ENCODE data around the gene PPP1R27.

PPP1R27 gene

GRCh38 chr17:81854974-81855774 lies 20.3 kb upstream of the PPP1R27 start:
- peaks cover 77% of the 10 kb centered on the region for H3K36me3 ChIP-seq (ENCODE audit: insufficient read depth, low read length)
- no peak overlapping the region for H3K9ac ChIP-seq (ENCODE audit: insufficient read length)
- H3K9me3 ChIP-seq (ENCODE audit: low read depth, low read length) = no peaks in the 10 kb centered on the region
- no peak overlapping the region for H3K4me3 ChIP-seq
- no peak for DNase-seq (ENCODE audit: low read depth, low spot score)
- H3K27ac ChIP-seq = no peak overlapping the region
- no peak for TF ChIP-seq FOXP2 (optimal IDR thresholded peaks at IDR 0.05; ENCODE audit: control extremely low read depth, extremely low read length, insufficient read depth)
- TF ChIP-seq POLR2AphosphoS5 (IDR thresholded peaks at IDR 0.05; ENCODE audit: borderline replicate concordance, low read depth, low read length) = no peak

- no peak for TF ChIP-seq FOXP2 (optimal IDR thresholded peaks at IDR 0.05; ENCODE audit: control extremely low read depth, extremely low read length, insufficient read depth)
- no peak for TF ChIP-seq POLR2AphosphoS5 (IDR thresholded peaks at IDR 0.05; ENCODE audit: borderline replicate concordance, low read depth, low read length)
- no peak overlapping the region for H3K4me3 ChIP-seq
- no peaks in the 10 kb centered on the region for H3K9me3 ChIP-seq (ENCODE audit: low read depth, low read length)
- no peak for DNase-seq (ENCODE audit: low read depth, low spot score)
- no peak overlapping the region for H3K27ac ChIP-seq
- no peak overlapping the region for H3K9ac ChIP-seq (ENCODE audit: insufficient read length)
- H3K36me3 ChIP-seq (ENCODE audit: insufficient read depth, low read length) = peaks cover 63% of the 10 kb centered on the region
Observed at GRCh38 chr17:81852237-81852636, 17.4 kb upstream of the PPP1R27 start.

DNA sequence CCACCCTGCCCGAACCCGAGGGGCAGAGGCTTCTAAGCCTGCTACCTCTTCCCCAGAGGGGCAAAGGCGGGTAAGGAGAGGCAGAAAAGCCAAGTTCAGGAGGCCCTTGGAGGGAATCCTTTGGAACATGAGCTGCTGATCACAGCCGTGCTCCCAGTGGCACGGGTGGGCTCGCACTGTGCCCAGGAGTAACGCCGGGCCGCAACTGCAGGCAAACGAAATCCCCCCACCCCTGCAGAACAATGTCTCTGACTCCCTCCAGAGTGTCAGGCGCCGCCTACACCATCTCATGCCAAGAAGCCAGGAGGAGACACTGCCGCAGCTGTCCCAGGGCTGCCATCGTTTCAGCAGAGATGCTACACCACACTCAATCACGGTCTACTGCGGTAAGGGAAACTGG lies 16.6 kb upstream of the PPP1R27 start:
- Histone ChIP-seq H3K27ac (no peak overlapping the region), H3K9me3 (ENCODE audit: low read depth, low read length) (no peaks in the 10 kb centered on the region), H3K36me3 (ENCODE audit: insufficient read depth, low read length) (peaks cover 65% of the 10 kb centered on the region), H3K4me3 (no peak overlapping the region), H3K9ac (ENCODE audit: insufficient read length) (no peak overlapping the region)
- TF ChIP-seq FOXP2 (optimal IDR thresholded peaks at IDR 0.05; ENCODE audit: control extremely low read depth, extremely low read length, insufficient read depth) (no peak), POLR2AphosphoS5 (IDR thresholded peaks at IDR 0.05; ENCODE audit: borderline replicate concordance, low read depth, low read length) (no peak), EZH2 (IDR thresholded peaks at IDR 0.05) (no peak)
- no peak for DNase-seq (ENCODE audit: low read depth, low spot score)

GRCh38 chr17:81849457-81849856 lies 14.6 kb upstream of the PPP1R27 start:
- H3K9ac ChIP-seq (ENCODE audit: insufficient read length) = no peak overlapping the region
- DNase-seq (ENCODE audit: low read depth, low spot score) = no peak
- H3K4me3 ChIP-seq = no peak overlapping the region
- TF ChIP-seq FOXP2 (optimal IDR thresholded peaks at IDR 0.05; ENCODE audit: control extremely low read depth, extremely low read length, insufficient read depth) (no peak), EZH2 (IDR thresholded peaks at IDR 0.05) (no peak), POLR2AphosphoS5 (IDR thresholded peaks at IDR 0.05; ENCODE audit: borderline replicate concordance, low read depth, low read length) (no peak)
- H3K9me3 ChIP-seq (ENCODE audit: low read depth, low read length) = no peaks in the 10 kb centered on the region
- H3K27ac ChIP-seq = no peak overlapping the region
- H3K36me3 ChIP-seq (ENCODE audit: insufficient read depth, low read length) = peaks cover 68% of the 10 kb centered on the region

- no peak overlapping the region for H3K27ac ChIP-seq
- peaks cover 55% of the 10 kb centered on the region for H3K36me3 ChIP-seq (ENCODE audit: insufficient read depth, low read length)
- TF ChIP-seq FOXP2 (optimal IDR thresholded peaks at IDR 0.05; ENCODE audit: control extremely low read depth, extremely low read length, insufficient read depth) (no peak), EZH2 (IDR thresholded peaks at IDR 0.05) (no peak), POLR2AphosphoS5 (IDR thresholded peaks at IDR 0.05; ENCODE audit: borderline replicate concordance, low read depth, low read length) (no peak)
- no peak for DNase-seq (ENCODE audit: low read depth, low spot score)
- no peaks in the 10 kb centered on the region for H3K9me3 ChIP-seq (ENCODE audit: low read depth, low read length)
- no peak overlapping the region for H3K4me3 ChIP-seq
- H3K9ac ChIP-seq (ENCODE audit: insufficient read length) = no peak overlapping the region
Observed at GRCh38 chr17:81846743-81847689, 12.2 kb upstream of the PPP1R27 start.

- Histone ChIP-seq H3K4me3 (no peak overlapping the region), H3K9ac (ENCODE audit: insufficient read length) (no peak overlapping the region), H3K9me3 (ENCODE audit: low read depth, low read length) (no peaks in the 10 kb centered on the region), H3K36me3 (ENCODE audit: insufficient read depth, low read length) (peaks cover 46% of the 10 kb centered on the region), H3K27ac (no peak overlapping the region)
- TF ChIP-seq POLR2AphosphoS5 (IDR thresholded peaks at IDR 0.05; ENCODE audit: borderline replicate concordance, low read depth, low read length) (no peak), FOXP2 (optimal IDR thresholded peaks at IDR 0.05; ENCODE audit: control extremely low read depth, extremely low read length, insufficient read depth) (no peak), EZH2 (IDR thresholded peaks at IDR 0.05) (no peak)
- no peak for DNase-seq (ENCODE audit: low read depth, low spot score)
Observed at GRCh38 chr17:81845881-81846742, 11.3 kb upstream of the PPP1R27 start.

DNA sequence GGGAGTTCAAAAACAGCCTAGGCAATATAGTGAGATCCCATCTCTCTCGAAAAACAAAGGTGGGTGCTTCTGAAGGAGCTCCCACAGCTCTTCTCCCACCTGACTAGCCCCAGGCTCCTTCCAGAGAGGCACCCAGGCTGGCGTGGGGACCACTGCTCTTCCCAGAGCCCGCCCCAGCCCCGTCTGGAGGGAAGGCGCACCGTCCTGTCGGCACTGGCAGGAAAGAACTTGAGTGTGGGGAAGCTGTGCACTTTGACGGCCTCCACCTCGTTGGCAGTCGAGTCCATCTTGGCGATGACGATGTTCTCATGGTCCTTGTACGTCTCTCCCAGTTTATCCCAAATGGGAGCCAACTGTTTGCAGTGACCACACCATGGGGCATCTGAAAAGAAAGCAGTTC lies 10.5 kb upstream of the PPP1R27 start:
- Histone ChIP-seq H3K4me3 (no peak overlapping the region), H3K9me3 (ENCODE audit: low read depth, low read length) (no peaks in the 10 kb centered on the region), H3K9ac (ENCODE audit: insufficient read length) (no peak overlapping the region), H3K36me3 (ENCODE audit: insufficient read depth, low read length) (peaks cover 45% of the 10 kb centered on the region), H3K27ac (no peak overlapping the region)
- no peak for TF ChIP-seq EZH2 (IDR thresholded peaks at IDR 0.05)
- no peak for TF ChIP-seq POLR2AphosphoS5 (IDR thresholded peaks at IDR 0.05; ENCODE audit: borderline replicate concordance, low read depth, low read length)
- no peak for TF ChIP-seq FOXP2 (optimal IDR thresholded peaks at IDR 0.05; ENCODE audit: control extremely low read depth, extremely low read length, insufficient read depth)
- no peak for DNase-seq (ENCODE audit: low read depth, low spot score)

Measured in SK-N-MC (cell line).